Colon (tissue), 2 donors: ENCODE results near the gene NRIP1.
"Not testable (repeated sequence)": the region's sequence is repeated elsewhere in the genome, so short reads cannot be mapped to it uniquely, and the experiment has no call there.

Experiments
- FAIRE-seq: peaks from 2 replicates; lab custom pipeline; 2012; peaks lifted over from hg19 to GRCh38; lab: Jason Lieb, UNC
- donor health status: control.
- donor health status: control.

The NRIP1 gene

GRCh38 chr21:14972678-14973077 lies 92.1 kb downstream of the NRIP1 start:
- no peak for FAIRE-seq

GRCh38 chr21:14968821-14969220 lies 96.0 kb downstream of the NRIP1 start:
- FAIRE-seq = no peak

GRCh38 chr21:14968029-14968428 lies 96.8 kb downstream of the NRIP1 start:
- FAIRE-seq = no peak

- no peak for FAIRE-seq
Measured at GRCh38 chr21:14964621-14965020, 100.2 kb downstream of the NRIP1 start.

GRCh38 chr21:14962217-14962616 lies 102.6 kb downstream of the NRIP1 start:
- FAIRE-seq = no peak

- no peak for FAIRE-seq
Measured at GRCh38 chr21:14961502-14961901, 103.3 kb downstream of the NRIP1 start.

- no peak for FAIRE-seq
Measured at GRCh38 chr21:14959343-14959742, 105.5 kb downstream of the NRIP1 start.

- no peak for FAIRE-seq
Measured at GRCh38 chr21:14957836-14958235, 107.0 kb downstream of the NRIP1 start.

GRCh38 chr21:14956807-14957206 lies 108.0 kb downstream of the NRIP1 start:
- no peak for FAIRE-seq

GRCh38 chr21:14955936-14956520 lies 108.8 kb downstream of the NRIP1 start:
- no peak for FAIRE-seq

GRCh38 chr21:14952916-14953315 lies 111.9 kb downstream of the NRIP1 start:
- FAIRE-seq = no peak

- no peak for FAIRE-seq
Measured at GRCh38 chr21:14949603-14950002, 115.2 kb downstream of the NRIP1 start.

GRCh38 chr21:14947613-14948160 lies 117.1 kb downstream of the NRIP1 start:
- no peak for FAIRE-seq

GRCh38 chr21:14945176-14945575 lies 119.6 kb downstream of the NRIP1 start:
- no peak for FAIRE-seq

GRCh38 chr21:14943616-14944015 lies 121.2 kb downstream of the NRIP1 start:
- FAIRE-seq = no peak

- no peak for FAIRE-seq
Measured at GRCh38 chr21:14942801-14943490, 121.9 kb downstream of the NRIP1 start.

GRCh38 chr21:14927324-14927723 lies 137.5 kb downstream of the NRIP1 start:
- not testable (repeated sequence) for FAIRE-seq

- no peak for FAIRE-seq
Measured at GRCh38 chr21:14926186-14926585, 138.6 kb downstream of the NRIP1 start.

GRCh38 chr21:14923468-14923867 lies 141.3 kb downstream of the NRIP1 start:
- no peak for FAIRE-seq

- no peak for FAIRE-seq
Measured at GRCh38 chr21:14922980-14923379, 141.8 kb downstream of the NRIP1 start.

GRCh38 chr21:14918527-14918926 lies 146.3 kb downstream of the NRIP1 start:
- no peak for FAIRE-seq

- FAIRE-seq = no peak
Measured at GRCh38 chr21:14917762-14918161, 147.0 kb downstream of the NRIP1 start.

- FAIRE-seq = no peak
Measured at GRCh38 chr21:14916676-14917141, 148.1 kb downstream of the NRIP1 start.

GRCh38 chr21:14913638-14914037 lies 151.2 kb downstream of the NRIP1 start:
- FAIRE-seq = no peak
